Measurements from ENCODE around the gene CRB2. TPM values are rescaled to one million over a fixed set of nuclear protein-coding genes. Genes with fewer than 3 reads are reported as not detected.

The CRB2 gene
- total and polyA plus RNA-seq, 2 of the 4 experiments (the other 2 are of a cell fraction) = not detected

GRCh38 chr9:123362856-123363255 lies 6.9 kb downstream of the CRB2 start:
- no peak overlapping the region for H3K9ac ChIP-seq (ENCODE audit: low read depth, low read length)
- no peak overlapping the region for H3K4ac ChIP-seq (ENCODE audit: low read depth, low read length)
- no peak overlapping the region for H2AK9ac ChIP-seq (replicated peaks; ENCODE audit: low read depth, low read length, poor library complexity)
- no peak for DNase-seq
- H3K23ac ChIP-seq (ENCODE audit: low read depth, low read length) = no peak overlapping the region
- intact Hi-C loops (cut with micrococcal nuclease) (no loop called here), dilution Hi-C loops (cut with HindIII; ENCODE audit: low sequenced_read_pairs, unreplicated experiment) (no loop called here), in situ Hi-C loops (cut with MboI; ENCODE audit: low sequenced_read_pairs) (no loop called here)
- H4K20me1 ChIP-seq (ENCODE audit: insufficient read depth, low read length) = no peaks in the 10 kb centered on the region
- peaks cover 8% of the 10 kb centered on the region; the same call in 1 of the 2 replicates for H3K27me3 ChIP-seq (ENCODE audit: control insufficient read depth, insufficient read depth, low read length)
- H4K8ac ChIP-seq (ENCODE audit: low read depth in 2 of 2, low read length in 2 of 2) = no peak overlapping the region
- H3K36me3 ChIP-seq (ENCODE audit: control insufficient read depth, insufficient read depth, low read length) = no peaks in the 10 kb centered on the region
- H3K79me1 ChIP-seq (ENCODE audit: low read depth in 1 of 2, low read length in 2 of 2) = no peaks in the 10 kb centered on the region
- peaks cover 11% of the 10 kb centered on the region; the same call in 1 of the 2 replicates for H3K4me1 ChIP-seq (ENCODE audit: control insufficient read depth, insufficient read depth, low read length)
- H2BK20ac ChIP-seq (ENCODE audit: low read depth, low read length) = no peak overlapping the region
- H2BK5ac ChIP-seq (ENCODE audit: low read depth, low read length, poor library complexity, severe bottlenecking) = no peak overlapping the region
- no TSS peak for BruUV-seq (replicated peaks)
- H2AFZ ChIP-seq (replicated peaks; ENCODE audit: low read length, poor library complexity) = no peak overlapping the region
- no peak overlapping the region for H3K4me2 ChIP-seq (ENCODE audit: low read depth, low read length)
- H3K9me3 ChIP-seq (ENCODE audit: control insufficient read depth, insufficient read depth, low read length) = no peaks in the 10 kb centered on the region
- H2AK5ac ChIP-seq (ENCODE audit: low read depth, low read length) = no peak overlapping the region
- no peak overlapping the region for H3K4me3 ChIP-seq (ENCODE audit: insufficient read depth, low read depth, low read length)
- no peak overlapping the region for H3K18ac ChIP-seq (ENCODE audit: low read depth, low read length)
- H4K91ac ChIP-seq (ENCODE audit: insufficient read depth, low read depth, low read length) = no peak overlapping the region
- 81% methylated on average over 9 of the region's 23 CpGs; no CpG with 5 or more reads in 1 of the 2 experiments for WGBS, 2 experiments (ENCODE audit: extremely low coverage in 2 of 2, insufficient read length in 1 of 2)
- no peak overlapping the region for H2BK15ac ChIP-seq (ENCODE audit: low read depth, low read length)
- H3K56ac ChIP-seq (ENCODE audit: extremely low read depth, insufficient read depth, low read length) = no peak overlapping the region
- ChIA-PET POLR2A (ENCODE audit: unreplicated experiment) (no interaction called here), CTCF (interaction anchor here (0.6 kb wide), 1 partner anchor 22 kb away, joined by 5 read pairs; no protein-coding TSS in a partner anchor)
- TF ChIP-seq RAD21 (IDR thresholded peaks at IDR 0.05; ENCODE audit: low read length) (no peak), CTCF (conservative IDR thresholded peaks at IDR 0.05; ENCODE audit: low read depth, low read length) (no peak), CEBPB (IDR thresholded peaks at IDR 0.05; ENCODE audit: low read depth, low read length) (no peak), SMC3 (IDR thresholded peaks at IDR 0.05; ENCODE audit: low read depth, low read length) (no peak)
- TF ChIP-seq, protein P1, sequence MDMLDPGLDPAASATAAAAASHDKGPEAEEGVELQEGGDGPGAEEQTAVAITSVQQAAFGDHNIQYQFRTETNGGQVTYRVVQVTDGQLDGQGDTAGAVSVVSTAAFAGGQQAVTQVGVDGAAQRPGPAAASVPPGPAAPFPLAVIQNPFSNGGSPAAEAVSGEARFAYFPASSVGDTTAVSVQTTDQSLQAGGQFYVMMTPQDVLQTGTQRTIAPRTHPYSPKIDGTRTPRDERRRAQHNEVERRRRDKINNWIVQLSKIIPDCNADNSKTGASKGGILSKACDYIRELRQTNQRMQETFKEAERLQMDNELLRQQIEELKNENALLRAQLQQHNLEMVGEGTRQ (IDR thresholded peaks at IDR 0.05; ENCODE audit: low read depth, low read length) = no peak
- ATAC-seq (ENCODE audit: low read depth) = no peak
- no peak overlapping the region for H4K5ac ChIP-seq (ENCODE audit: low read depth, low read length)
- H2BK120ac ChIP-seq (ENCODE audit: low read depth, low read length) = no peak overlapping the region
- no peak overlapping the region for H3K27ac ChIP-seq (ENCODE audit: insufficient read depth, low read length)
- no peaks in the 10 kb centered on the region for H3K9me1 ChIP-seq (ENCODE audit: insufficient read depth, low read length)
- H3K14ac ChIP-seq (replicated peaks; ENCODE audit: low read depth, low read length) = no peak overlapping the region

Data from IMR-90 (cell line).